Smooth muscle cell (in vitro differentiated cells): Measurements from ENCODE around the gene SCUBE3. TPM values are rescaled to one million over a fixed set of nuclear protein-coding genes. Genes with fewer than 3 reads are reported as not detected.

Source experiments
- DNase-seq: peaks from one replicate; lab custom pipeline; 2025; ENCODE audit not compliant: unreplicated experiment; lab: John Stamatoyannopoulos, UW
- H2AFZ ChIP-seq: fragments of 200-600 bp; sonication (generic); 2 replicates; pipeline ENCODE4 v1.6.0; 2016; ENCODE audit warnings: antibody characterized with exemption, low read depth, mild to moderate bottlenecking
- H3F3A ChIP-seq: fragments of 200-600 bp; sonication (generic); 2 replicates; pipeline ENCODE4 v1.6.0; 2017; ENCODE audit warnings: antibody characterized with exemption, low read depth
- H3K27ac ChIP-seq: fragments of 200-600 bp; sonication (generic); 2 replicates; pipeline ENCODE4 v1.5.1; 2016; ENCODE audit warnings: low read depth, mild to moderate bottlenecking
- H3K27me3 ChIP-seq: fragments of 200-600 bp; sonication (generic); 2 replicates; pipeline ENCODE4 v1.6.1; 2016; ENCODE audit warnings: low read depth, mild to moderate bottlenecking
- H3K36me3 ChIP-seq: fragments of 200-600 bp; sonication (generic); 2 replicates; pipeline ENCODE4 v1.5.1; 2016; ENCODE audit warnings: low read depth
- H3K4me1 ChIP-seq: fragments of 200-600 bp; sonication (generic); 2 replicates; pipeline ENCODE4 v1.5.1; 2016; ENCODE audit warnings: low read depth
- H3K4me2 ChIP-seq: fragments of 200-600 bp; sonication (generic); 2 replicates; pipeline ENCODE4 v1.6.0; 2016; ENCODE audit warnings: mild to moderate bottlenecking
- H3K4me3 ChIP-seq: fragments of 200-600 bp; sonication (generic); 2 replicates; pipeline ENCODE4 v1.5.1; 2016; ENCODE audit warnings: mild to moderate bottlenecking
- H3K79me2 ChIP-seq: fragments of 200-600 bp; sonication (generic); 2 replicates; pipeline ENCODE4 v1.6.0; 2016; ENCODE audit warnings: low read depth, mild to moderate bottlenecking
- H3K9ac ChIP-seq: fragments of 200-600 bp; sonication (generic); 2 replicates; pipeline ENCODE4 v1.6.0; 2016; ENCODE audit warnings: low read depth
- H3K9me3 ChIP-seq: fragments of 200-600 bp; sonication (generic); replicated peaks from 2 replicates; pipeline ENCODE4 v1.5.1; 2016; ENCODE audit warnings: low read depth
- H4K20me1 ChIP-seq: fragments of 200-600 bp; sonication (generic); 2 replicates; pipeline ENCODE4 v1.6.0; 2016; ENCODE audit warnings: low read depth
- CTCF ChIP-seq: fragments of 200-600 bp; sonication (generic); IDR thresholded peaks from 2 replicates; pipeline ENCODE4 v1.5.1; 2017; ENCODE audit warnings: borderline replicate concordance, mild to moderate bottlenecking, antibody characterized with exemption; ENCODE audit not compliant: insufficient read depth, poor library complexity, severe bottlenecking
- WGBS: methylation state at CpG from one replicate; pipeline ENCODE4 v1.1.7; 2016; ENCODE audit warnings: low lambda C conversion rate; 5-methylcytosine and 5-hydroxymethylcytosine counted together
- polyA plus RNA-seq: library from polyadenylated mRNA; unstranded; fragments of >200 nt; fragmentation: Nextera tagmentation; extraction: Ambion mirVana; gene quantifications from 2 replicates; pipeline ENCODE4 v1.2.1, GENCODE V29; 2016
- total RNA-seq: library from RNA; depleted of rRNA; stranded (reverse); fragments of >200 nt; gene quantifications from 2 replicates; pipeline ENCODE4 v1.2.3, GENCODE V29; 2014

SCUBE3 gene
- total and polyA plus RNA-seq, 2 experiments from 2014 or later: 14.6 to 18.0 TPM

GRCh38 chr6:35292494-35292893, 78.7 kb downstream of the SCUBE3 start:
- Histone ChIP-seq H3K27me3 (no peaks in the 10 kb centered on the region), H3K27ac (no peak overlapping the region), H3K4me2 (no peak overlapping the region), H2AFZ (no peak overlapping the region), H4K20me1 (no peaks in the 10 kb centered on the region), H3K9me3 (no peaks in the 10 kb centered on the region), H3K9ac (no peak overlapping the region), H3F3A (no peaks in the 10 kb centered on the region), H3K36me3 (no peaks in the 10 kb centered on the region), H3K4me1 (peaks cover 2% of the 10 kb centered on the region), H3K79me2 (no peaks in the 10 kb centered on the region), H3K4me3 (no peak overlapping the region)
- DNase-seq: no peak
- WGBS: 90% methylated on average over 15 of the region's 15 CpGs
- no peak for TF ChIP-seq CTCF

- no peaks in the 10 kb centered on the region for H3K36me3 ChIP-seq
- no peak for DNase-seq
- no peak for TF ChIP-seq CTCF
- H3K79me2 ChIP-seq: no peaks in the 10 kb centered on the region
- H2AFZ ChIP-seq: no peak overlapping the region
- no peak overlapping the region for H3K27ac ChIP-seq
- 96% methylated on average over 9 of the region's 9 CpGs for WGBS
- no peaks in the 10 kb centered on the region for H3K9me3 ChIP-seq
- peaks cover 6% of the 10 kb centered on the region for H3K4me1 ChIP-seq
- H3K4me3 ChIP-seq: no peak overlapping the region
- no peaks in the 10 kb centered on the region for H3K27me3 ChIP-seq
- no peak overlapping the region for H3K4me2 ChIP-seq
- H4K20me1 ChIP-seq: no peaks in the 10 kb centered on the region
- no peaks in the 10 kb centered on the region for H3F3A ChIP-seq
- H3K9ac ChIP-seq: no peak overlapping the region
These were observed 79.9 kb downstream of the SCUBE3 start for GRCh38 chr6:35293681-35294080.

- Histone ChIP-seq H3K9me3 (no peaks in the 10 kb centered on the region), H3K79me2 (no peaks in the 10 kb centered on the region), H3K4me2 (no peak overlapping the region), H3K36me3 (no peaks in the 10 kb centered on the region), H4K20me1 (no peaks in the 10 kb centered on the region), H3K27ac (no peak overlapping the region), H3F3A (no peaks in the 10 kb centered on the region), H3K4me3 (no peak overlapping the region), H2AFZ (no peak overlapping the region), H3K9ac (no peak overlapping the region), H3K4me1 (peaks cover 6% of the 10 kb centered on the region), H3K27me3 (no peaks in the 10 kb centered on the region)
- 59% methylated on average over 10 of the region's 10 CpGs for WGBS
- DNase-seq: no peak
- peak; percentile 54 for TF ChIP-seq CTCF
These were observed 80.7 kb downstream of the SCUBE3 start for GRCh38 chr6:35294308-35294945.

GRCh38 chr6:35295036-35295435, 81.3 kb downstream of the SCUBE3 start:
- Histone ChIP-seq H3F3A (no peaks in the 10 kb centered on the region), H3K9ac (no peak overlapping the region), H4K20me1 (no peaks in the 10 kb centered on the region), H2AFZ (no peak overlapping the region), H3K27ac (no peak overlapping the region), H3K4me2 (no peak overlapping the region), H3K36me3 (no peaks in the 10 kb centered on the region), H3K9me3 (no peaks in the 10 kb centered on the region), H3K4me1 (peaks cover 6% of the 10 kb centered on the region), H3K4me3 (no peak overlapping the region), H3K27me3 (no peaks in the 10 kb centered on the region), H3K79me2 (no peaks in the 10 kb centered on the region)
- WGBS: 97% methylated on average over 2 of the region's 2 CpGs
- DNase-seq: no peak
- no peak for TF ChIP-seq CTCF
